GM19438 (cell line): ENCODE data around the gene IFNA6.

ENCODE experiments used
- ATAC-seq: cut with Tn5 transposase; IDR thresholded peaks from one replicate; pipeline ENCODE4 v1.9.1; 2021; ENCODE audit warnings: low read depth; ENCODE audit not compliant: unreplicated experiment

The IFNA6 gene

DNA sequence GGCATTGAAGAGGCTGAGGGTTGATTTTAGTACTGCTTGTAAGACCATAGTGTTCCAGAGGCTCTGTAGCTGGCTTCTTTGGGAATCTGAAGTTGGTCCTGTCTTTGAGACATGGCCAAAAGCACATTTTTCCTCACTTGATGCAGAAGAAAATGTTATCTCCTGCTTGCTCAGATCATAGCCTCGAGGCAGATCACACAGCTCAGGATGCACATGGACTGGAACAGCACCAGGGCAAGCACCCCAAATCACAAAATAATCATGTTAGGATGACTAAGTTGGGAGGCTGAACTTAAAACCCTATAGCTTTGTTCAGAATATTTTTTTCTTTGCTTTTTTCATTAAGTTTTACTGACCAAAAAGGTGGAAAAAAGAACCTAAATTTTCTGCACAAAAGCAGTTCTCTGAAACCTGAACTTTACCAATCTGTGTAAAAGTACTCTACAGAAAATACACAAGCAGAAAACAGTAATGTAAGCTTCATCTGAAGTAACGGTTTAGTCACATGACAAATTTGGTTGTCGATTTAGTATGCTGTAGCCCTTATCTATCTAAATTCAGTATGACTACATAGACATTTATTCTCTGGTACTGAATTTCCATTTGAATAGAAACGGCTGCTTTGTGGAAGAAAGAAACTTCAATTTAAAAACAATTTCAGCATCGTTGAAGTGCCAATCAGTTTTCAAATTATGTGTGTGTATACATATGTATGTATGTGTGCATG lies 18.8 kb downstream of the IFNA6 start:
- ATAC-seq, result no peak

DNA sequence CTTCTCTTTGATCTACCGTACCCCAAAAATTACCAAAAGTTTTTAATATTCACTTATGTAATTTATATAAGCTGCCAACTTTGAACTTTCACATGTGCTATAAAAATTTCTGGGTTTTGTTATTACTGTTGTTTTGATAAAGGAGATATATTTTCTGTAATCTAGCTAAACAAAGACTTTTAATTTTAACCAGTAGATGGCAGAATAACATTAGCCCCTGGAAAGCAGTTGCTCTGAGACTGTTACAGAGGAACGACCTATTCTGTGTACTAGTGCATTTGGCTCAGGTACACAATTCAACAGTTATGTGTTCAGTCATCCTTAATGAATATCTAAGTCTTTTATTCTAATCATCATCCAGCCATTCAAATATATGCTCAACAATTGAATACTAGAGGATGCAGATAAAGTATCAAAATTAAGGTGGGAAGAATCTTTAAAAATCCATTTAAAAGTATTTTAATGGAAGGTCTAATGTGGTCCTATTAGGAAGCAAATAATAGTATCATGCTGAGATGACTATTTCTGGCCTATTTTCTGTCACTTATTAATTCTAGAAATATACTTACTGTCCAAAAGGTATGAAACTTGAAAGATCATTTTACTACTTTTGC lies 24.1 kb downstream of the IFNA6 start:
- ATAC-seq, result peak; percentile 82

DNA sequence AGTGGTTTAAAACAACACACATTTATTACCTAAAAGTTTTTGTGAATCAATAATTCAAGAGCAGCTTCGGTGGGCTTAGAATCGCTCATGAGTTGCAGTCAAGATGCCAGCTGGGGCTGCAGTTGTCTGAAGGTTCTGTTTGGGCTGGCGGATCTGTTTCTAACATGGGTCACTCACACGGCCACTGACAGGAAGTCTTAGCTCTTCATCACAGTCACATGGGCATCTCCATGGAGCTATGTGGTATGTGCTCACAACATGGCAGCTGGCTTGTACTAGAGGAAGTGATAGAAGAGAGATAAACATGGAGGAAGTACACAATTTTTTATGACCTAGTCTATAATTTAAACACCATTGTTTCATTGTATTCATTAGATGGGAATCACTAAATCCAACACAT lies 26.6 kb downstream of the IFNA6 start:
- no peak for ATAC-seq

DNA sequence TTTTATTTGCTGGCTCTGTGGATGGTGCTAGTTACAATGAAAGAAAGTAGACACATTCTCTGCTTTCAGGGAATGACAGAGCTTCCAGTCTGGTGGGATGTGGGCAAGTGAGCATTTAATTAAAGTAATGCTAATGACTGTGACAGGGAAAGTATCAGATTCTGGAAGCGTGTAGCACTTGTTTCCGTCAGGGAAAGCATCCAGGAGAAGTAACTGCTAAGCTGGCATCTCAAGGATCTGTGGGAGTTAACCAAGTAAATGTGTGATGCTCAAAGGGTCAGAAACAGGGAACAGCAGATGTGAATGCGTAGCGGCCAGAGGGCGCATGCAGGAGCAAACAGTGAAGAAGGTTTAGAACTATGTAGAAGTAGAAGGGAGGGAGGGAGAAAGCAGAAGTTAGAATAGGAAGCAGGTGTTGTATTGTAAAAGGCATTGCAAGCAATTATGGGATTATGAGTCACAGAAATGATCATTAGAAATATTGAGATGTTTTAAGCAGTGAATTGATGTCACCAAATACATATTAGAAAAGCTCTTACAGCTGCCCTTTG lies 27.7 kb downstream of the IFNA6 start:
- no peak for ATAC-seq

DNA sequence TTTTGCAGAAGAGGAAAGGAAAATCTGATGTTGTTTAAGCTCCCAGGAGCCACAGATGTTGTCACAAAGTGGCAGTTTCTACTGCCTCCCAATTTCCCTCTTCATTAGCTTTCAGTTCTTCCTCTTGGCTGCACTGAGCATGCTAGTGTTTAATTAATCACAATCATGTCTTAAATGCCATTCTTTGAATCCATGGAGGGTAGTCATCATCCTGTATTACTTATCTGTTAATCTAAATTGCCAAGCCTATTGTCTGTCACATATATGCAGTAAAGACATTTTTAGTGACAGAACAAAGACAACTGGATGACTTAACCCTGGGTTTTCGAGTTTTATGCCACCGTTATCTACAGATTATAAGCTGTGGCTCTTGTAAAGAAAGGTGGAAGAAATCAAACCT lies 30.2 kb downstream of the IFNA6 start:
- ATAC-seq, result no peak

DNA sequence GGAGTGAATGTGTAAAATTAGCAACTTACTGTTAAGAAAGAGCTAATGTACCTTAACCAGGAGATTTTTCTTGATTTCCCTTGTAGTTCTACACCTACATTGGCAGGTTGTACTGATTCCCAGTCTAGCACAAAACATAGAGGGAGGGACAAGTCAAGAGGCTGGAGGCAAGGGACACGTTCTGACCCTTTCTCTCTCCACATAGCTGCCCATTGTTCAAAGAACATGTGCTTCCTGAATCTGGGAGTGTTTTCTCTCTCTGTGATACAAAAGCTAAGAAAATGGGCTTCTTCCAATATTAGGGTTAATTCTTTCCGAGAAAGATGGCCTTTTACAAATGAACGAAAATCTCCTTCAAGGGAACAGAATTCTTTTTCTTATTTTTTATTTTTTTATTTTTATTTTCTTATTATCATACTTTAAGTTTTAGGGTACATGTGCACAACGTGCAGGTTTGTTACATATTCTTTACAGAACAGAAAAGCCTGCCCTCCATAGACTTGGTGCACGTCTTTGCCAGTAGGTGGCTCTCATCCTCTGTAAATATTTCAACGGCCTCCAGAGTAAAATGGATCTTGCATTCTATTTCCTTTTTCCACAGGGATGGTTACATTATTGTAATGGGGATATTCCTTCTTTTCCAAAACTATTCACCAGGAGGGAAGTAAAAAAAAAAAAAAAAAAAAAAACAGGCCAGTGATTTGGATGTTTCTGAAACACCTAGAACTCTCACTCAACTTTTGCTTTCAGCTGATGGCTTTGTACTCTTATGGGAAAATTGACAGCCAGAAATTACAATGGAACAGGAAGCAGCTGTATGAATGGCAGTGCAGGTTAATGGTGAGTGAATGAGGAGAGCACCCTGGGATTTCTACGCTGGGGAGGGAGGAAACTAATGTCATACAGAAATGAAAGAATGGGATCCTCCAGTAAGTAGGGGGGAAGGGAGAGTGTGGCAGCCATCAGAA lies 32.4 kb downstream of the IFNA6 start:
- ATAC-seq, result peak; percentile 75

DNA sequence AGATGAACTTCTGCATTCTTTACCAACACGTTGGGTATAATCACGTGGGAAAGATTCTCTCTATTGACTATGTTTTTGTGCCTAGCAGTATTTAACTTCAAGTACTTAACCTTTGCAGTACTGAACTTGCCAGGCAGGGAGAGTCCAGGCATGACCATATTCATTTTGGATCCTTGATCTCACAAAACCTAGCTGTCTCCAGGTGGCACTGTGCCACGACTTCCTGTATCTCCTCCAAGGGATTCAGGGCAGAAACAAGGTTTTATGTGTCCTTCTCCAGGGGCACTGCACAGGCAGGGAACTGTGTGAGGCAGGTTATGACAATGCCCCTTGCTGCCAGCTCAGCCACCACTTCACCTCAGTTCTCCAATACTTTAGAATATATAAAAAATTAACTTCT lies 33.8 kb downstream of the IFNA6 start:
- ATAC-seq, result no peak

DNA sequence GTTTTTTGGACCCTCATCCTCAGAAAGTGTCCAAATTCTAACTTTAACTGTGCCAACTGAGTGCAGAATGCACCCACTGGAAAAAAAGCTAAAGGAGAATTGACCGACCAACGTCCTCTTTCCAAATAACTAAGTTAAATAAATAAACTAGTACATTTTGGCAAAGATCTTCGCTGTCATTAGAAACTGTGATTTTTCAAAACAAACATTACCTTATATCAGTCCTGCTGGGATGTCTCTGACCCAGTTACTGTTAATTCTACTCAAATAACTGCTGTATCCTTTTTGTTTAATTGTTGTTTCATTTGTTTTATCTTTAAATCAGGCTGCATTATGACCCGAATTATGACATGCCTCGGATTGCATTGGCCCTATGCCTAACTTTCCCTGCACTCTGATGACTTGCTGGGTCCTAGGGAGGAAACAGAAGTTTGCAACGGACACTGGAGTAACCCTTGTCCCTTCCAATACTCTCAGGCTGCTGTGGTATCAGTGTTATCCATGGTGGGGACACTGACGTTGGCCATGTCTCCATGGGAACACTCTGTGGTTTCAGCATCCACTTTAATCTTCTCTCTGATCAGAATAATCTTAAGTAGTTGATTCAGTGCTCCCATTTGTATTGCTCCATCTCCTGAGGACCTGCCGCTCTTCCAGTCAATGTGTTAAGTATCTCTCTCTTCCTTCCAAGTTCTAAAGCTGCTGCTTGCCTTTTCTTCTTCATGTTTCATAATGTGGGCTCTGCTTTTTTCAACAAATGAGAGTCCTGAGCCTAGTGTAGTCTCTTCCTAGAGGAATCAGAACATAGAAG lies 34.5 kb downstream of the IFNA6 start:
- no peak for ATAC-seq

DNA sequence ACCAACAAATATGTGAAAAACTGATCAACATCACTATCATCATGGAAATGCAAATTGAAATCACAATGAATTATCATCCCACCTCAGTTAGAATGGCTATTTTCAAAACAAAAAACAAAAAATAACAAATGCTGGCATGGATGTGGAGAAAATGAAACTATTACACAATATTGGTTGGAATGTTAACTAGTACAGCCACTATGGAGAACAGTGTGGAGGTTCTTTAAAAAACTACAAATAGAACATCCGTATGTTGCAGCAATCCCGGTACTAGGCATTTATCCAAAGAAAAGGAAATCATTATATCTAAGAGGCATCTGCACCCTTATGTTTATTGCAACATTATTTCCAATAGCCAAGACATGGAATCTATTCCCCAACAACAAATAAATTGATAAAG lies 36.5 kb downstream of the IFNA6 start:
- ATAC-seq, result no peak

DNA sequence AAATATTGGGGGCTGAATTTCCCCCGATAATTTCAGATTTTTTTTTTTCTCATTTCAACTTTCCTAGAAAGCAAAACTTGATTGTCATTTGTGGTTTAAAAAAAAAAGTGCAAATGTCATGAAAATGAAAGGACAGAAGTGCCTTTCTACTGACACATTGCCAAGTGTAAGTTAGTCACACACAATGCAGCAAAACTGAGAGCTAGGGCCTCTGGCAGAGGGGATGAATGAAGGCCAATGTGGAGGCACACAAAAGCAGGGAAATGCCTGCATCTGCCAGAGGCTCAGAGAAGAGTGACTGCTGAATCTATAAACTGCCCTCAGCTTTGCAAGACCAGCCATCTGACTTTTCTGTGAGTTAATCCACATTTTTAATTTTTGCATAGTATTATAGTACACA lies 38.8 kb downstream of the IFNA6 start:
- ATAC-seq, result no peak

DNA sequence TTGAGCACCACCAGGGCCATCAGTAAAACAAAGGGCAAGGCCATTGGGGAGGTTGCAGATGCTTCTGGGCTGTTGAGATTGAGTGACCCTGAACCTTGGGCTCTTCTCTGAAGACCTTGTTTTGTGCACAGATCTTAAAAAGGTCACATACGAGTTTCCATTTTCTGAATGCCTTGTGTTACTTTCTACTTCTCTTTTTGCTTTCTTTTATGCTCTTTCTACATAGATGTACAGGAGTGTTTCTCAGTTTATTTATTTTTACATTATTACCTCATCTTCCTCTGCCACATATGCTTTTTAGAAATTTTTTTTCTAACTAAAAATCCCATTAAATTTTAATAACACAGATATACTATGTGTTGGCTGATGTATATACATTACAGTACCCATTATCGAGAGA lies 45.5 kb downstream of the IFNA6 start, which contains the start of gene IFNA5:
Gene IFNA5 (minus strand): TSS at position 101 of the 400 bp plus-strand sequence. CDS start 57 bp downstream, at position 44.
- no peak for ATAC-seq
